AG09319 (cell line): ENCODE data around the gene TAS2R40.

Experiments used
- DNase-seq: peaks from one replicate; pipeline ENCODE4 v3.0.0-alpha.2; 2010; ENCODE audit warnings: low read depth; ENCODE audit errors: extremely low read depth
- CTCF ChIP-seq: IDR thresholded peaks from 2 replicates; pipeline ENCODE4 v1.5.1; 2011; ENCODE audit warnings: low read depth, mild to moderate bottlenecking, inconsistent platforms, low read length, moderate library complexity

Gene TAS2R40

GRCh38 chr7:143250822-143251221, 29.0 kb downstream of the TAS2R40 start:
- DNase-seq = no peak

GRCh38 chr7:143252006-143252405, 30.2 kb downstream of the TAS2R40 start:
- TF ChIP-seq CTCF = no peak

More at GRCh38 chr7:143250822-143251221, 29.0 kb downstream of the TAS2R40 start:
- no peak for TF ChIP-seq CTCF

GRCh38 chr7:143255564-143255963, 33.7 kb downstream of the TAS2R40 start:
- no peak for TF ChIP-seq CTCF
- DNase-seq = no peak

More at GRCh38 chr7:143252006-143252405, 30.2 kb downstream of the TAS2R40 start:
- DNase-seq = no peak

GRCh38 chr7:143256325-143256724, 34.5 kb downstream of the TAS2R40 start:
- DNase-seq = no peak
- no peak for TF ChIP-seq CTCF

GRCh38 chr7:143256932-143257331, 35.1 kb downstream of the TAS2R40 start:
- TF ChIP-seq CTCF = no peak
- DNase-seq = no peak

GRCh38 chr7:143257501-143257900, 35.7 kb downstream of the TAS2R40 start:
- no peak for DNase-seq
- TF ChIP-seq CTCF = no peak

- TF ChIP-seq CTCF = no peak
- no peak for DNase-seq
Observed at GRCh38 chr7:143258831-143259230, 37.0 kb downstream of the TAS2R40 start.

GRCh38 chr7:143259765-143260164, 37.9 kb downstream of the TAS2R40 start:
- no peak for TF ChIP-seq CTCF
- DNase-seq = no peak
